Neuron (in vitro differentiated cells): Measurements from ENCODE around the gene RMDN2.

Experiments used
- H2AFZ ChIP-seq: one replicate; pipeline ENCODE4 v1.6.1; 2013; ENCODE audit warnings: low read depth, mild to moderate bottlenecking, inconsistent platforms, low read length, moderate library complexity
- H3K27me3 ChIP-seq: one replicate; pipeline ENCODE4 v1.6.1; 2013; ENCODE audit warnings: low read length; ENCODE audit not compliant: insufficient read depth
- H3K36me3 ChIP-seq: one replicate; pipeline ENCODE4 v1.6.1; 2013; ENCODE audit warnings: low read length; ENCODE audit not compliant: insufficient read depth
- H3K4me1 ChIP-seq: one replicate; pipeline ENCODE4 v1.6.1; 2013; ENCODE audit warnings: low read length; ENCODE audit not compliant: insufficient read depth
- H3K4me3 ChIP-seq: 2 replicates; pipeline ENCODE4 v1.5.1; 2013; ENCODE audit warnings: mild to moderate bottlenecking, low read length, moderate library complexity
- H3K9me3 ChIP-seq: one replicate; pipeline ENCODE4 v1.6.1; 2013; ENCODE audit warnings: low read length

The RMDN2 gene

GRCh38 chr2:38060236-38061018 is 135.3 kb downstream of the RMDN2 start:
- Histone ChIP-seq H3K27me3 (no peaks in the 10 kb centered on the region), H3K4me1 (no peaks in the 10 kb centered on the region), H3K36me3 (no peaks in the 10 kb centered on the region), H2AFZ (no peak overlapping the region), H3K9me3 (no peaks in the 10 kb centered on the region), H3K4me3 (no peak overlapping the region)

- Histone ChIP-seq H3K27me3 (no peaks in the 10 kb centered on the region), H3K9me3 (no peaks in the 10 kb centered on the region), H3K4me3 (no peak overlapping the region), H2AFZ (no peak overlapping the region), H3K36me3 (no peaks in the 10 kb centered on the region), H3K4me1 (no peaks in the 10 kb centered on the region)
Observed at GRCh38 chr2:38064801-38065501, 139.9 kb downstream of the RMDN2 start.

- no peak overlapping the region for H3K4me3 ChIP-seq
Observed at GRCh38 chr2:38065502-38066135, 140.5 kb downstream of the RMDN2 start.

GRCh38 chr2:38066421-38067115 is 141.5 kb downstream of the RMDN2 start:
- Histone ChIP-seq H2AFZ (no peak overlapping the region), H3K4me3 (no peak overlapping the region), H3K27me3 (no peaks in the 10 kb centered on the region), H3K9me3 (no peaks in the 10 kb centered on the region), H3K4me1 (no peaks in the 10 kb centered on the region), H3K36me3 (no peaks in the 10 kb centered on the region)

More at GRCh38 chr2:38065502-38066135, 140.5 kb downstream of the RMDN2 start:
- Histone ChIP-seq H3K4me1 (no peaks in the 10 kb centered on the region), H3K36me3 (no peaks in the 10 kb centered on the region), H3K27me3 (no peaks in the 10 kb centered on the region), H3K9me3 (no peaks in the 10 kb centered on the region), H2AFZ (no peak overlapping the region)
